K562 (cell line): ENCODE measurements around the gene ERI2. TPM values are rescaled to one million over a fixed set of nuclear protein-coding genes. Genes with fewer than 3 reads are reported as not detected.
"Not testable (repeated sequence)": the region's sequence is repeated elsewhere in the genome, so short reads cannot be mapped to it uniquely, and the experiment has no call there.

Source experiments
- ATAC-seq: fragments of 200-7000 bp; cut with Tn5 transposase; 3 replicates; pipeline ENCODE4 v1.9.1; 2020; ENCODE audit warnings: moderate library complexity
- BruUV-seq: library from RNA; stranded (reverse); fragments of 400-500 nt; replicated peaks from 2 replicates; lab custom pipeline; 2021; lab: Mats Ljungman, UMichigan
- CTCF ChIA-PET: fragments of 300-600 bp; formaldehyde crosslinking; extraction: SDS; loops from one replicate; lab custom pipeline; 2021; ENCODE audit warnings: low intra/inter-chr PET ratio; lab: Yijun Ruan, JAX
- POLR2A ChIA-PET: fragments of 300-600, 350-650 bp; sonication (Branson Sonifier 250); formaldehyde crosslinking; extraction: SDS; loops from one replicate; lab custom pipeline; 2021; ENCODE audit warnings: antibody characterized with exemption, inconsistent platforms; lab: Yijun Ruan, JAX
- DNase-seq, 4 experiments: peaks; one replicate each; pipeline versions ENCODE4 v3.0.0 to v3.0.0-alpha.2; 2011 to 2018; ENCODE audit warnings: low spot score in 3 of 4, mixed read lengths in 3 of 4; ENCODE audit errors: extremely low read depth in 1 of 4
- FAIRE-seq: peaks from 2 replicates; lab custom pipeline; 2011; peaks lifted over from hg19 to GRCh38; lab: Jason Lieb, UNC
- H2AFZ ChIP-seq: 2 replicates; pipeline ENCODE4 v1.6.0; 2011; ENCODE audit warnings: low read depth, low read length, control low read depth, inconsistent platforms
- H3K27ac ChIP-seq: fragments of 200-600 bp; 3 replicates; pipeline ENCODE4 v1.8.0; 2011; ENCODE audit warnings: low read depth, mild to moderate bottlenecking, control low read depth, inconsistent platforms, low read length, moderate library complexity, mixed read lengths; ENCODE audit errors: extremely low read depth
- H3K27me3 ChIP-seq, 2 experiments: fragments of 300-600 bp in 1 of 2; 2 replicates in 1 of 2; 3 replicates in 1 of 2; pipeline versions ENCODE4 v1.6.0 to v1.8.0; 2011; ENCODE audit warnings: inconsistent platforms in 2 of 2, low read length in 2 of 2, mild to moderate bottlenecking in 1 of 2, mixed read lengths in 1 of 2, moderate library complexity in 1 of 2; ENCODE audit not compliant: control insufficient read depth in 2 of 2, insufficient read depth in 2 of 2
- H3K36me3 ChIP-seq: fragments of 300-600 bp; 3 replicates; pipeline ENCODE4 v1.8.0; 2011; ENCODE audit warnings: mild to moderate bottlenecking, low read length, inconsistent platforms; ENCODE audit not compliant: control insufficient read depth, insufficient read depth
- H3K4me1 ChIP-seq, 2 experiments: fragments of 200-600 bp in 1 of 2; replicated peaks in 1 of 2; 2 replicates in 1 of 2; 3 replicates in 1 of 2; pipeline versions ENCODE4 v1.5.1 to v1.8.0; 2011; ENCODE audit warnings: inconsistent platforms in 2 of 2, low read length in 2 of 2, mild to moderate bottlenecking in 1 of 2, mixed read lengths in 1 of 2, moderate library complexity in 1 of 2; ENCODE audit not compliant: control insufficient read depth in 2 of 2, insufficient read depth in 2 of 2
- H3K4me2 ChIP-seq: 2 replicates; pipeline ENCODE4 v1.6.1; 2011; ENCODE audit warnings: low read length, control low read depth, inconsistent platforms, mixed read lengths; ENCODE audit not compliant: insufficient read depth
- H3K4me3 ChIP-seq: fragments of 200-600 bp; sonication (generic), shearing (Covaris generic); 2 replicates; pipeline ENCODE4 v1.5.1; 2016; ENCODE audit warnings: control low read depth, inconsistent platforms
- H3K79me2 ChIP-seq: fragments of 200-600 bp; 3 replicates; pipeline ENCODE4 v1.8.0; 2011; ENCODE audit warnings: low read length, inconsistent platforms; ENCODE audit not compliant: control insufficient read depth, insufficient read depth
- H3K9ac ChIP-seq, 2 experiments: 2 replicates each; pipeline versions ENCODE4 v1.6.0 to v1.6.1; 2011; ENCODE audit warnings: low read depth in 2 of 2, low read length in 2 of 2, control low read depth in 1 of 2, inconsistent platforms in 1 of 2, mild to moderate bottlenecking in 1 of 2, mixed read lengths in 1 of 2; ENCODE audit not compliant: insufficient read depth in 1 of 2
- H3K9me1 ChIP-seq: one replicate; pipeline ENCODE4 v1.6.0; 2011; ENCODE audit warnings: inconsistent platforms, mild to moderate bottlenecking, low read length, moderate library complexity; ENCODE audit not compliant: control insufficient read depth, insufficient read depth
- H3K9me3 ChIP-seq: replicated peaks from 2 replicates; pipeline ENCODE4 v1.5.1; 2011; ENCODE audit warnings: low read depth, low read length, inconsistent platforms; ENCODE audit not compliant: control insufficient read depth, insufficient read depth
- H4K20me1 ChIP-seq: replicated peaks from 2 replicates; pipeline ENCODE4 v1.6.1; 2011; ENCODE audit warnings: low read length, inconsistent platforms, mixed read lengths; ENCODE audit not compliant: control insufficient read depth, insufficient read depth
- ATF3 ChIP-seq, 2 experiments: fragments of 450-650 bp in 1 of 2; sonication (generic) in 1 of 2; formaldehyde crosslinking in 1 of 2; IDR thresholded peaks in 1 of 2; conservative IDR thresholded peaks in 1 of 2; 2 replicates each; pipeline versions ENCODE4 v1.6.1 to v1.8.1; 2016 to 2023; ENCODE audit warnings: mild to moderate bottlenecking in 2 of 2, moderate library complexity in 2 of 2, inconsistent platforms in 1 of 2, missing genetic modification reagents in 1 of 2
- CEBPB ChIP-seq: fragments of 450-650 bp; IDR thresholded peaks from 2 replicates; pipeline ENCODE4 v1.6.1; 2016; ENCODE audit warnings: missing genetic modification characterization, missing compliant biosample characterization
- CEBPG ChIP-seq, 3 experiments: fragments of 200-800 bp in 1 of 3; sonication (Bioruptor generic) in 1 of 3; sonication (generic) in 1 of 3; formaldehyde crosslinking in 1 of 3; IDR thresholded peaks in 2 of 3; conservative IDR thresholded peaks in 1 of 3; 2 replicates each; pipeline versions ENCODE4 v1.6.1 to v1.8.0; 2016 to 2022; ENCODE audit warnings: missing compliant biosample characterization in 2 of 3, missing genetic modification characterization in 2 of 3, mild to moderate bottlenecking in 1 of 3, missing genetic modification reagents in 1 of 3
- CXXC5 ChIP-seq: fragments of 250-450 bp; sonication (Bioruptor Pico); IDR thresholded peaks from 2 replicates; pipeline ENCODE4 v1.8.0; 2022; ENCODE audit warnings: inconsistent platforms, mild to moderate bottlenecking, moderate library complexity
- RCOR1 ChIP-seq, 2 experiments: IDR thresholded peaks; 2 replicates each; pipeline ENCODE4 v1.6.1; 2012; ENCODE audit warnings: low read depth in 2 of 2, low read length in 2 of 2, borderline replicate concordance in 1 of 2, improper control_type of control experiment in 1 of 2
- SMAD3 ChIP-seq: fragments of 450-650 bp; formaldehyde crosslinking; conservative IDR thresholded peaks from 2 replicates; pipeline ENCODE4 v1.4.0; 2020; ENCODE audit warnings: mild to moderate bottlenecking
- SOX6 ChIP-seq: fragments of 450-650 bp; IDR thresholded peaks from 2 replicates; pipeline ENCODE4 v1.6.1; 2014; ENCODE audit warnings: mild to moderate bottlenecking
- ZBTB40 ChIP-seq, 2 experiments: fragments of 450-650 bp in 1 of 2; sonication (generic) in 1 of 2; formaldehyde crosslinking in 1 of 2; IDR thresholded peaks; 2 replicates each; pipeline versions ENCODE4 v1.7.1 to v1.9.0; 2016 to 2022; ENCODE audit warnings: inconsistent platforms in 1 of 2, mild to moderate bottlenecking in 1 of 2, missing genetic modification reagents in 1 of 2
- ZEB2 ChIP-seq: fragments of 450-650 bp; IDR thresholded peaks from 2 replicates; pipeline ENCODE4 v1.6.1; 2016
- ZKSCAN8 ChIP-seq: fragments of 200-800 bp; sonication (Bioruptor generic); IDR thresholded peaks from 2 replicates; pipeline ENCODE4 v1.6.1; 2016; ENCODE audit warnings: missing genetic modification characterization, missing compliant biosample characterization
- WGBS: fragments of 100-300 bp; shearing (Covaris generic); methylation state at CpG from one replicate; pipeline ENCODE4 v1.1.6; 2016; ENCODE audit warnings: low coverage, mixed read lengths; ENCODE audit not compliant: insufficient coverage; ENCODE audit errors: missing lambda C conversion rate; 5-methylcytosine and 5-hydroxymethylcytosine counted together
- in situ Hi-C: fragments of 300-500 bp; cut with MboI; formaldehyde crosslinking; loops from 4 replicates; pipeline ENCODE4 v1.15.0; 2018; ENCODE audit warnings: inconsistent platforms, mixed read lengths
- intact Hi-C: fragments of 100-400 bp; cut with micrococcal nuclease; formaldehyde crosslinking; loops from 2 replicates; pipeline ENCODE4 v1.14.2; 2022
- polyA plus RNA-seq, 8 experiments: library from polyadenylated mRNA; depleted of rRNA in 4 of 8; stranded (reverse) in 5 of 8; unstranded in 3 of 8; fragments of >200 nt; fragmentation: Nextera tagmentation in 2 of 8; fragmentation: Illumina TruSeq in 1 of 8; extraction: Ambion mirVana in 2 of 8; extraction: Trizol in 1 of 8; gene quantifications; 2 replicates each; pipeline versions ENCODE4 v1.2.1 to v1.2.3, GENCODE V29; 2011 to 2014; ENCODE audit warnings: inconsistent platforms in 1 of 8, missing spikeins in 1 of 8
- total RNA-seq, 7 experiments: library from RNA; depleted of rRNA in 6 of 7; stranded (reverse); fragments of >200 nt in 6 of 7; fragmentation: Illumina TruSeq in 2 of 7; extraction: Trizol in 2 of 7; gene quantifications; 2 replicates each; pipeline versions ENCODE4 v1.2.1 to v1.2.3, GENCODE V29; 2011 to 2021; ENCODE audit warnings: low replicate concordance in 1 of 7

Gene ERI2
- total and polyA plus RNA-seq, 9 of the 15 experiments (the other 6 are each of a cell fraction or from before 2014, with no cell fraction given): 23.3 to 57.0 (median 48.1) TPM

GRCh38 chr16:20764448-20764847 is 41.8 kb downstream of the ERI2 start:
- BruUV-seq; FAIRE-seq; in situ Hi-C loops; H3K27me3 ChIP-seq; H3K36me3 ChIP-seq; H3K9me1 ChIP-seq; H4K20me1 ChIP-seq; DNase-seq; TF ChIP-seq ZBTB40 (CRISPR knock-in tag; IDR thresholded peaks at IDR 0.05); ATF3 (CRISPR knock-in tag; conservative IDR thresholded peaks at IDR 0.05): not testable (repeated sequence)
- peak overlapping the region; percentile 81 for H3K4me2 ChIP-seq
- peaks cover 15% of the 10 kb centered on the region for H3K9me3 ChIP-seq
- CTCF ChIA-PET: interaction anchor here (0.6 kb wide), 1 partner anchor 341 kb away, joined by 3 read pairs; no protein-coding TSS in a partner anchor
- peak overlapping the region; percentile 47 for H3K4me3 ChIP-seq
- H3K27ac ChIP-seq: peak overlapping the region; percentile 73
- peaks cover 4 to 34% of the 10 kb centered on the region in 2 experiments; a peak in 4 of 5 replicates for H3K4me1 ChIP-seq
- POLR2A ChIA-PET: interaction anchor here (1.1 to 3.5 kb wide), 8 partner anchors 8 to 136 kb away, joined by 3 to 18 read pairs (median 4); partner anchors contain the start of genes DCUN1D3 and LYRM1
- peak overlapping the region; percentile 95; the same call in 1 of the 2 replicates for H2AFZ ChIP-seq
- intact Hi-C loops: loop anchor here (2.0 kb wide), 1 partner anchor 18 kb away; no protein-coding TSS in a partner anchor
- 8% methylated on average over 1 of the region's 1 CpG for WGBS
- peak; percentile 46 for ATAC-seq
- peaks cover 46% of the 10 kb centered on the region for H3K79me2 ChIP-seq
- H3K9ac ChIP-seq: peak overlapping the region in 1 of 2 experiments; percentile 58; a peak in 2 of 4 replicates
- TF ChIP-seq ZKSCAN8 (CRISPR knock-in tag) (0 out of 2 replicates have a peak, but pooled peaks have one; percentile 56), CXXC5 (peak; percentile 31; the same call in 1 of the 2 replicates), SOX6 (peak; percentile 71), ZBTB40 (IDR thresholded peaks at IDR 0.05) (0 out of 2 replicates have a peak, but pooled peaks have one; percentile 2), ZEB2 (0 out of 2 replicates have a peak, but pooled peaks have one; percentile 38), CEBPB (peak; percentile 90), SMAD3 (CRISPR knock-in tag) (0 out of 2 replicates have a peak, but pooled peaks have one; percentile 30), RCOR1 (IDR thresholded peaks at IDR 0.05; ENCODE audit: borderline replicate concordance in 1 of 2, low read depth in 2 of 2, low read length in 2 of 2) (peak in 1 of 2 experiments; percentile 4; a peak in 1 of 4 replicates), ATF3 (IDR thresholded peaks at IDR 0.05) (peak; percentile 94), CEBPG (CRISPR knock-in tag; IDR thresholded peaks at IDR 0.05) (peak; percentile 90), CEBPG (tag; conservative IDR thresholded peaks at IDR 0.05 in 1 of 2, IDR thresholded peaks at IDR 0.05 in 1 of 2) (peak; percentile 88 to 92)
